GM19239 (cell line): ENCODE measurements around the gene MYO1D.
A peak's percentile ranks its signal among the peaks of the same experiment; 100 is the strongest.

Experiments
- DNase-seq: peaks from one replicate; pipeline ENCODE4 v3.0.0; 2011; ENCODE audit warnings: low spot score; ENCODE audit not compliant: insufficient read length
- FAIRE-seq: peaks from 2 replicates; lab custom pipeline; 2011; peaks lifted over from hg19 to GRCh38; lab: Jason Lieb, UNC

MYO1D gene

GRCh38 chr17:32861981-32862380, 14.9 kb downstream of the MYO1D start:
- FAIRE-seq (no peak), DNase-seq (no peak)

DNA sequence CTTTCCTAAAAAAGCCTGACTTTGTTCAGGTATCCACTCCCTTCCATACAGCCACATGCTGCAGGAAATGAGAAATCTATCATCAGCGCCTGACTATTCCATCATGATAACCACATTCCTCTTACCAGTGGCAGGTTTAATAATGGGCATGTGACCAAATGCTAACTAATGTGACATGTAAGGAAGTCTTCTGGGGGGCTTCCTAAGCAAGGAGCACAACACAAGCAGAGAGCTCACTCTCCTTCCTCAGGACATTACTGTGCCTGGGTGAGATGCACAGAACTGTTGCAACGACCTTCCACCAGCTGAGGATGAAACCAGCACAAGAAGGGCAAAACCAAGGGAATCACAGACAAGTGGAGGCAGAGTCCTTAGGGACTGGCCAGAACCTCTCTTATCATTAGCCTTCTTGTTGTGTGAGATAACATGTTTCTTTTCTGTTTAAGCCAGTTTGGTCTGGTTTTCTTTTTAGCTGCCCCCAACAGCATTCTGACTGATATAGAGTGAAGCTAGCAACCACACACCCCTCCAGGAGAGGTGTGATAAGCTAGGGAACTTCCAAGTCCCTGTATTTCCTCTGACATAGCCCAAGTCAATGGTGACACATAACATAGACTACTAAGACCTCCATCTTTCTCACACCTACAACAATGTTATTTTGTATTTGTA, 16.9 kb downstream of the MYO1D start:
- DNase-seq (no peak), FAIRE-seq (no peak)

DNA sequence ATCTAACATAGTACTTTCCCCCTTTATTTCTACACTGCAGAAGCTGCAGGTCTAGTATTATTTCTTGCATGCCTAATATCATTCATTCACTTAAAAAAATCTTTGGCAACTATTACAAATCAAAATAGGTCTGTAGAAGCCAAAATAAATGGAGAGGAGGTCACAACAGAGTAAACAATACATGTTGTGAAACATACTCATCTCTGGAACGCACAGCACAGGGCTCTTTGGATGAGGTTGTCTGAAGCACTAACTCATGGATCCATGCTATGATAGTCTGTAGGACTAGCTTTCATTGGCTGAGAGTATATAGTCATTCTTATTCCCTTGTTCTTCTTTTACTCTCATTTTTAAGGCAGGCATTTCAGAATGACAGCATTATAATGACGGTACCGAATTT, 21.3 kb downstream of the MYO1D start:
- DNase-seq, result no peak
- no peak for FAIRE-seq

DNA sequence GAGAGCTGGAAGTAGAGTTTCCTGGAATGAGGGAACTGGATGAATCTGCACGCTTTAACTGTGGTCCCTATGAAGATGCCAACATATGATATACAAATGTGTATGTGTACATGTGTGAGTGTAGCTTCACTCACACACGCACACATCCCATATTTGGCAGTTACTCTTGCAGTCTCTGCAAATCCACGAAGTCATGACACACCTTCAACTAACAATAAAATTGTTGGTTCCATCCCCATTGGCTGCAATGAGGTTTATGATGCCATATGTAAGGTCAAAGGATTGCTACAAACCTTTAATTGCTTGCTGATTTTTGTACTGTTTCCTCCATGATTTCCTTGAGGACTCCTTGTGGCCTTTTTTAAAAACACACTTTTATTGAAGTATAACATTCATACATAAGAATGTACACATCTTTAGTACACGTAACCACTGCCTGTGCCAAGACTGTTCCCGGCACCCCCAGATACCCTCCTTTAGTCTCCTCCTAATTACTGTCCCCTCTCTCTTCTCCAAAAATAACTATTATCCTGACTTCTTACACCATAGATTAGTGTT, 22.0 kb downstream of the MYO1D start:
- FAIRE-seq, result no peak
- no peak for DNase-seq

- no peak for DNase-seq
- no peak for FAIRE-seq
Observed at GRCh38 chr17:32854207-32854606, 22.7 kb downstream of the MYO1D start.

GRCh38 chr17:32852811-32853210, 24.1 kb downstream of the MYO1D start:
- FAIRE-seq (no peak), DNase-seq (no peak)

GRCh38 chr17:32849879-32850278, 27.0 kb downstream of the MYO1D start:
- DNase-seq (no peak), FAIRE-seq (no peak)

DNA sequence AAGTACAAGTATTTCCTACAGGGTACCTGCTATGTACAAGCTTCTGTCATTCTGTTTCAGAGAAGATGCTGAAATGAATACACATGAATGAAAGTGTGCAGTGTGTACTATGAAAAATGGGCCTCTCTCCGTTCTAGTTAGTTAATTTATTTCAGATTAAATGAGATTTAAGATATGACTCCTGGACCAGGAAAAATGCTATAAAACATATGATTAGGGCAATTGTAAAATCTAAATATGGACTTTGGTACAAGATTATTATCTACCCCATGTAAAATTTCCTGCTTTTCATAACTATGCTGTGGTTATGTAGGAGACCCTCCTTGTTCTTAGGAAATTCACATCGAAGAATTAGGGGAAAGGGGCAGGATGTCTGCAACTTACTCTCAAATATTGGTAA, 28.9 kb downstream of the MYO1D start:
- FAIRE-seq (no peak), DNase-seq (no peak)

- DNase-seq (no peak), FAIRE-seq (no peak)
Observed at GRCh38 chr17:32846143-32846542, 30.8 kb downstream of the MYO1D start.

DNA sequence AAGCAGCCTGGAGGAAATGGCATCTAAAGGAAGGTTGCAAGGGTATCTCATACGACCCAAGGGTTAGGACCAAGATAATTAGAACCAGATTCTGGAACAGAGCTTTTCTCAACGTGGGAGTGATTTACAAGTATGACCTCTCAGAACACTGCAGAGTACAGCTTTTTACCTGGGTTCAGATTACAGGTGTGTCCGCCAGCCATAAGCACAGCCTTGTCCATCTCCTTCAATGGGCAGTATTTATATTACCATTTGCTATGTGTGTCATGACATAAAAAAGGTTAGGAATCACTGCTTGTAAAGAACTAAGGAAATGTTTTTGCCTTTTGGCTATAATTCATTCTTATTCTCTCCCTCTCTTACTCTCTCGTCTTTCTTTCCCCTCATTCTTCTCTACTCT, 36.7 kb downstream of the MYO1D start:
- DNase-seq (no peak), FAIRE-seq (no peak)

DNA sequence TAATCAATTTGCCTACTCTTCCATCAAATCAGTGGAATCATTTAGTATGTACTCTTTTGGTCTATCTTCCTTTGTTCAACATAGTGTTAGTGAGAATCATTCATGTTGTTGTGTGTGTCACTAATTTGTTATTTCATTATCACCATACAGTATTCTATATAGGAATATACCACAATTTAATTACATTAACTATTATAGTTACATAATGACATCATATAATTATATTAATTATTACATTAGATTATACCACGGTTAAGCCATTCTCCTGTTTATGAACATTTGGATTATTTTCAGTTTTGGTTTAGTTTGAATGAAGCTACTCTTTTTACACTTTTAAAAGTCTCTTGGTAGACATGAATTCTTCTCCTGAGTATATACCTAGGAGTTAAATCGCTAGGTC, 40.4 kb downstream of the MYO1D start:
- DNase-seq (no peak), FAIRE-seq (no peak)

DNA sequence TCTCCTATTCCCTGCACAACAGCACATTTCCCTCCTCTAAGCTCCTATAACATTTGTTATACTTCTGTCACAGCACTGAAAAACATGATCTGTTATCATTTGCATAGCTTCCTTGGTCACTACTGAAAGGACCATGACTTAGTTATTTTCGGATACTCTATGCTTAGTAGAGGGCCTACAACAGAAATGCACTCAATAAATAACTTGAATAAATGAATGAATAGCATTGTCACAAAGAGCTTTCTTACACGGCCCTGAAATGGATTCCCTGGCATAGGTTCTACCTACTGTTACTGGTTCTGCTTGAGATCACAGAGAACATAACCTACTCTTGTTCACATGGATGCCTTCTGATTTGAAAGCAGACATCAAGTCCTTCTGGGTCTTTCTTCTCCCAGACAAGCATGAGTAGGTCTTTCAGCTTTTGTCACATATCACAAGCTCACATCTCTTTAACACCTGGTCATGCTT, 41.6 kb downstream of the MYO1D start:
- DNase-seq, result no peak
- FAIRE-seq, result no peak

DNA sequence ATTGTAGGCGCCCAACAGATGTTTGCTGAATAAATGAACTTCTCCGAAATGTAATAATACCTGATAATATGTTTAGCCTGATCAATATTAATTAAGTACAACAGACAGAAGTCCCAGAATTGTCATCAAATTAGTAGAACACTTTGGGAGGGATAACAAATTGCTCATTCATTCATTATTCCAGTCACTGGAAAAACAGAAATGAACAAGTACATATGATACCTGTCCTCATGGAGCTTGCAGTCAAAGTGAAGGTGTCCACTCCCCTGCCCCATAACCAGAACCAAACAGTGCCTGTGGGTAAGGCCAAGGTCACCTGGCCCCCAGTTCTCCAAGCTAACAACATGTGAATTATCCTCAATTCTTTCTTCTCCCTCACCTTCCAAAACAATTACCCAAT, 42.8 kb downstream of the MYO1D start:
- DNase-seq (no peak), FAIRE-seq (no peak)

DNA sequence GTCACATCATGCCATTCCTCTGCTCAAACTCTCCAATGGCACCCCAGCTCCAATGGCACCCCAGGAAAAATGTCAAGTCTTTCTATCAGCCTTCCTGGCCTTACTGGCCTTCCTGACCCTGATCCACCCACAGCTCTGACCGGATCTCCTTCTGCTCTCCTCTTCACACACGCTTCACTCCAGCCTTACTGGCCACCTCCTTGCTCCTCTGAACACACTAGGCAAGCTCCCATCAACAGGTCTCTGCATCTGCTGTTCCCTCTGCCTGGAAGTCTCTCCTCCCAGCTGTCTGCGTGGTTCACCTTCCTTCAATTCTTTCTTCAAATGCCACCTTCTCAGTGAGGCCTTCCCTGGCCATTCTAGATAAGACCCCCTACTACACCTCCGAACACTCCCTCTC, 43.4 kb downstream of the MYO1D start:
- FAIRE-seq, result no peak
- DNase-seq, result no peak

GRCh38 chr17:32833076-32833475, 43.8 kb downstream of the MYO1D start:
- DNase-seq (no peak), FAIRE-seq (no peak)

- FAIRE-seq (peak; percentile 56), DNase-seq (no peak)
Observed at GRCh38 chr17:32831627-32832243, 45.2 kb downstream of the MYO1D start.

DNA sequence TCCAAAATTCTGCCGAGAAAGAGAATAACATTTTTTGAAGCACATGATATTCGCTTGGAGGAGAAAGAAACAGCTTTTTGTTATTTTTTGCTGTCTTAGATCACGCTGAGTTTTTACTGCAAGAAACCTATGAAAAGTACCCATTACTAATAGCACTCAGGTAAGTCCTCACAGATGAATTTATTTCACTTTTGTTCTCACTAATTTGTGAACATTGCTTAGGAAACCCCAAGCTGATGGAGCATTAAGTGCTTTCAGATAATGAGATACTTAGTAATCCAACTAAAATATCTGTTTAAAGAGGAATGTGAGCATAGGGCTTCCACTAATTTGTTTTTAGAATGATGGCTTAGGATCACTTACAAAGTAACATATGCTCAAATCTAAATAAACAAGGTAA, 45.7 kb downstream of the MYO1D start:
- FAIRE-seq (peak; percentile 49), DNase-seq (no peak)

GRCh38 chr17:32828822-32829221, 48.1 kb downstream of the MYO1D start:
- DNase-seq (no peak), FAIRE-seq (peak; percentile 88)

DNA sequence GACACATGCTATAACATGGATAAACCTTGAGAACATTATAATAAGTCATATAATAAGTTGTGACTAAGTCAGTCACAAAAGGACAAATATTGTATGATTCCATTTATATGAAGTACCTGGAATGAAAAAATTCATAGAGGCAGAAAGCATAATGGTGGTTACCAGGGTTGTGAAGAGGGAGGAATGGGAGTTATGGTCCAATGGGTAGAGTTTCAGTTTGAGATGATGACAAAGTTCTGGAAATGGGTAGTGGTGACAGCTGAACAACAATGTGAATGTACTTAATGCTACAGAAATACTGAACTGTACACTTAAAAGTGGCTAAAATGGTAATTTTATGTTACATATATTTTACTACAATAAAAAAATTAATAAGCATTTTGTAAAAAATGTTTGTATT, 49.7 kb downstream of the MYO1D start:
- DNase-seq (no peak), FAIRE-seq (no peak)

- no peak for DNase-seq
Observed at GRCh38 chr17:32826076-32826475, 50.8 kb downstream of the MYO1D start.

GRCh38 chr17:32824334-32824733, 52.6 kb downstream of the MYO1D start:
- no peak for DNase-seq
- no peak for FAIRE-seq

More at GRCh38 chr17:32826076-32826475, 50.8 kb downstream of the MYO1D start:
- FAIRE-seq, result no peak

GRCh38 chr17:32822996-32823395, 53.9 kb downstream of the MYO1D start:
- DNase-seq (no peak), FAIRE-seq (no peak)
